CD14-positive monocyte (primary cell): ENCODE data around the gene NR4A2. TPM values are rescaled to one million over a fixed set of nuclear protein-coding genes. Genes with fewer than 3 reads are reported as not detected.

Experiments used
- DNase-seq, 3 donors: peaks; one replicate each; pipeline ENCODE4 v3.0.0-alpha.2; 2011 to 2022
- H2AFZ ChIP-seq: 2 replicates; pipeline ENCODE4 v1.6.0; 2012; ENCODE audit warnings: mild to moderate bottlenecking, low read depth, low read length, inconsistent platforms; ENCODE audit not compliant: insufficient read depth, poor library complexity, severe bottlenecking
- H3K27ac ChIP-seq, 2 donors: 1 replicate in 1 of 2; 2 replicates in 1 of 2; pipeline ENCODE4 v1.5.1; 2012 to 2013; ENCODE audit warnings: low read length in 2 of 2, control low read depth in 1 of 2, inconsistent platforms in 1 of 2, low read depth in 1 of 2, mild to moderate bottlenecking in 1 of 2
- H3K27me3 ChIP-seq, 2 donors: one replicate each; pipeline versions ENCODE4 v1.6.0 to v1.6.1; 2011 to 2013; ENCODE audit warnings: low read length in 2 of 2; ENCODE audit not compliant: control insufficient read depth in 2 of 2, insufficient read depth in 2 of 2
- H3K36me3 ChIP-seq, 2 donors: replicated peaks in 1 of 2; 1 replicate in 1 of 2; 2 replicates in 1 of 2; pipeline versions ENCODE4 v1.5.1 to v1.6.1; 2012 to 2013; ENCODE audit warnings: low read length in 2 of 2, control low read depth in 1 of 2, inconsistent platforms in 1 of 2, mild to moderate bottlenecking in 1 of 2; ENCODE audit not compliant: insufficient read depth in 2 of 2, control insufficient read depth in 1 of 2
- H3K4me1 ChIP-seq, 2 donors: 1 replicate in 1 of 2; 2 replicates in 1 of 2; pipeline versions ENCODE4 v1.5.1 to v1.6.1; 2012 to 2013; ENCODE audit warnings: low read length in 2 of 2, control low read depth in 1 of 2, inconsistent platforms in 1 of 2, mild to moderate bottlenecking in 1 of 2, moderate library complexity in 1 of 2; ENCODE audit not compliant: insufficient read depth in 2 of 2, control insufficient read depth in 1 of 2
- H3K4me2 ChIP-seq: replicated peaks from 2 replicates; pipeline ENCODE3; 2012; ENCODE audit warnings: low read length, moderate library complexity, mild to moderate bottlenecking; ENCODE audit not compliant: poor library complexity, severe bottlenecking; ENCODE audit errors: extremely low read depth
- H3K4me3 ChIP-seq, 3 experiments: fragments of 200-600 bp in 1 of 3; sonication (generic) in 1 of 3; replicated peaks in 1 of 3; 1 replicate in 2 of 3; 2 replicates in 1 of 3; pipeline ENCODE4 v1.5.1; 2011 to 2013; ENCODE audit warnings: low read length in 3 of 3, mild to moderate bottlenecking in 3 of 3, control low read depth in 2 of 3, low read depth in 2 of 3, inconsistent platforms in 1 of 3, moderate library complexity in 1 of 3
- H3K79me2 ChIP-seq: 2 replicates; pipeline ENCODE4 v1.6.0; 2012; ENCODE audit warnings: mild to moderate bottlenecking, control low read depth, inconsistent platforms, low read length, moderate library complexity; ENCODE audit not compliant: insufficient read depth
- H3K9ac ChIP-seq: 2 replicates; pipeline ENCODE4 v1.6.0; 2017; ENCODE audit warnings: low read length, mild to moderate bottlenecking; ENCODE audit not compliant: insufficient read depth, poor library complexity, severe bottlenecking
- H3K9me3 ChIP-seq, 2 donors: replicated peaks in 1 of 2; 1 replicate in 1 of 2; 2 replicates in 1 of 2; pipeline versions ENCODE4 v1.5.1 to v1.6.1; 2012 to 2013; ENCODE audit warnings: low read length in 2 of 2, control low read depth in 1 of 2; ENCODE audit not compliant: control insufficient read depth in 1 of 2, insufficient read depth in 1 of 2
- H4K20me1 ChIP-seq: 2 replicates; pipeline ENCODE4 v1.6.0; 2012; ENCODE audit warnings: mild to moderate bottlenecking, low read length, control low read depth, moderate library complexity; ENCODE audit not compliant: insufficient read depth
- H3K27ac Mint-ChIP-seq, 7 donors: one replicate each; pipeline ENCODE4 v1.8.0; 2020; ENCODE audit warnings: mild to moderate bottlenecking in 7 of 7, mixed read lengths in 7 of 7, moderate library complexity in 6 of 7, inconsistent platforms in 2 of 7
- H3K27me3 Mint-ChIP-seq, 3 donors: one replicate each; pipeline ENCODE4 v1.8.0; 2021 to 2022; ENCODE audit warnings: low read depth in 3 of 3, mild to moderate bottlenecking in 3 of 3, mixed read lengths in 3 of 3, moderate library complexity in 3 of 3, inconsistent platforms in 1 of 3
- H3K36me3 Mint-ChIP-seq, 2 donors: one replicate each; pipeline ENCODE4 v1.8.0; 2020; ENCODE audit warnings: mixed read lengths in 2 of 2, inconsistent platforms in 1 of 2, mild to moderate bottlenecking in 1 of 2
- H3K4me1 Mint-ChIP-seq: one replicate; pipeline ENCODE4 v1.8.0; 2020; ENCODE audit warnings: mild to moderate bottlenecking, mixed read lengths
- H3K4me3 Mint-ChIP-seq, 2 donors: one replicate each; pipeline ENCODE4 v1.8.0; 2020; ENCODE audit warnings: mild to moderate bottlenecking in 2 of 2, mixed read lengths in 2 of 2, moderate library complexity in 1 of 2
- H3K9me3 Mint-ChIP-seq, 7 donors: one replicate each; pipeline ENCODE4 v1.8.0; 2020 to 2022; ENCODE audit warnings: mixed read lengths in 7 of 7, mild to moderate bottlenecking in 6 of 7, moderate library complexity in 6 of 7, inconsistent platforms in 2 of 7
- WGBS: methylation state at CpG from one replicate; pipeline ENCODE4 v1.1.5; 2013; ENCODE audit warnings: missing lambda C conversion rate; ENCODE audit not compliant: insufficient coverage; 5-methylcytosine and 5-hydroxymethylcytosine counted together
- intact Hi-C, 2 donors: fragments of 100-400 bp; cut with micrococcal nuclease; formaldehyde crosslinking; loops; one replicate each; pipeline versions ENCODE4 v1.15.0 to v1.15.1; 2023
- polyA plus RNA-seq, 3 donors: library from polyadenylated mRNA; depleted of rRNA in 1 of 3; unstranded in 2 of 3; stranded (reverse) in 1 of 3; fragments of 300-500 nt in 2 of 3; fragments of >200 nt in 1 of 3; fragmentation: Illumina TruSeq in 2 of 3; gene quantifications; 1 replicate in 2 of 3; 2 replicates in 1 of 3; pipeline ENCODE4 v1.2.3, GENCODE V29; 2012 to 2021
- TF ChIP-seq, protein P1 (sequence below): fragments of 200-600 bp; IDR thresholded peaks from one replicate; pipeline ENCODE4 v1.8.0; 2022; ENCODE audit warnings: antibody characterized with exemption, mild to moderate bottlenecking

NR4A2 gene
- polyA plus RNA-seq, 3 donors, result 12.1 to 213 (median 21.6) TPM

DNA sequence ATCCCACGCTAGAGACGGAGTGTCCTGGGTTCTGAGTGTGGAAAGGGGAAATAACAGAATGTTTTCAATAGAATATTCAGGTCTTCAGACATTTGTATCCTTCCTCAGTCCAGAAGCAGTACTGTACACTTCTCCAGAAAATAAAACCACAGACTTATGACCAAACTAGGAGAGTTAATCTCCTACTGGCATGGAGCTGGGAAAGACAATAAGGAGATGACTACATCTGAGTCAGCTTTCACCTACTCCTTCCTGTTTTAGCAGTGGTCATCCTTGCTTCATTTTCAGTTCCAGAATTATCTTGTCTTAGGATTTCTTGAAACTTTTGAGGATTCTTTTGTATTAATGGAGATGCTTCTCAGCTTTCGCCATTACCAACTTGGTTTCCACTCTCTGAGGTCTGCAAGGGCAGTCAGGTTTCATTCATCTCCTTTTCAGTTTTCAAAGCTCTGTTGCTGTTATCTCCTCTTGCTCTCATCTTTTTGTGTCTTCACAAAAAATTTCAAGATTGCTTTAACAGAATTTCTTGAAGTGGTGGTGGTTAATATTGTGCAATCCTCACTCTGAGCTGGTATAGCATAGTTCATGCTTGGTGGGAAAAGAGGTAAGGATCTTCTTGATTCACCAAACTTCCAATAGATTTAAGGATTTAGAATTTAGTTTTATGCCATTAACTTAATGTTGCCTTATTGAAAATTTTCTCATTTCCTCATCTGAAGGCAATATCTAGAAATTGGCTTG is 23.7 kb upstream of the NR4A2 start:
- H3K4me1 ChIP-seq, result peaks cover 15 to 17% of the 10 kb centered on the region in 2 donors
- H3K9me3 ChIP-seq, result no peaks in the 10 kb centered on the region
- no peak overlapping the region for H3K9ac ChIP-seq
- Mint-ChIP-seq H3K4me3 (peak overlapping the region in 1 of 2 donors; percentile 37), H3K9me3 (peaks cover 0 to 2% (median 0%) of the 10 kb centered on the region in 7 donors), H3K27ac (peak overlapping the region in 6 of 7 donors; percentile 41 to 82 (median 73)), H3K4me1 (peaks cover 14% of the 10 kb centered on the region), H3K27me3 (peaks cover 0 to 3% (median 0%) of the 10 kb centered on the region in 3 donors), H3K36me3 (no peaks in the 10 kb centered on the region)
- H3K27me3 ChIP-seq, result no peaks in the 10 kb centered on the region
- no peak overlapping the region for H2AFZ ChIP-seq
- no peaks in the 10 kb centered on the region for H4K20me1 ChIP-seq
- peak overlapping the region in 1 of 2 donors; percentile 60 for H3K27ac ChIP-seq
- no CpG with 5 or more reads among the region's 3 CpGs for WGBS
- H3K36me3 ChIP-seq, result no peaks in the 10 kb centered on the region
- peak overlapping the region; percentile 16 for H3K4me2 ChIP-seq
- TF ChIP-seq, protein P1, sequence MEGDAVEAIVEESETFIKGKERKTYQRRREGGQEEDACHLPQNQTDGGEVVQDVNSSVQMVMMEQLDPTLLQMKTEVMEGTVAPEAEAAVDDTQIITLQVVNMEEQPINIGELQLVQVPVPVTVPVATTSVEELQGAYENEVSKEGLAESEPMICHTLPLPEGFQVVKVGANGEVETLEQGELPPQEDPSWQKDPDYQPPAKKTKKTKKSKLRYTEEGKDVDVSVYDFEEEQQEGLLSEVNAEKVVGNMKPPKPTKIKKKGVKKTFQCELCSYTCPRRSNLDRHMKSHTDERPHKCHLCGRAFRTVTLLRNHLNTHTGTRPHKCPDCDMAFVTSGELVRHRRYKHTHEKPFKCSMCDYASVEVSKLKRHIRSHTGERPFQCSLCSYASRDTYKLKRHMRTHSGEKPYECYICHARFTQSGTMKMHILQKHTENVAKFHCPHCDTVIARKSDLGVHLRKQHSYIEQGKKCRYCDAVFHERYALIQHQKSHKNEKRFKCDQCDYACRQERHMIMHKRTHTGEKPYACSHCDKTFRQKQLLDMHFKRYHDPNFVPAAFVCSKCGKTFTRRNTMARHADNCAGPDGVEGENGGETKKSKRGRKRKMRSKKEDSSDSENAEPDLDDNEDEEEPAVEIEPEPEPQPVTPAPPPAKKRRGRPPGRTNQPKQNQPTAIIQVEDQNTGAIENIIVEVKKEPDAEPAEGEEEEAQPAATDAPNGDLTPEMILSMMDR, result no peak
- no peak overlapping the region for H3K4me3 ChIP-seq
- peak in 2 of 3 donors; percentile 68 to 82 for DNase-seq
- no peaks in the 10 kb centered on the region for H3K79me2 ChIP-seq
- intact Hi-C loops, result no loop called here

DNA sequence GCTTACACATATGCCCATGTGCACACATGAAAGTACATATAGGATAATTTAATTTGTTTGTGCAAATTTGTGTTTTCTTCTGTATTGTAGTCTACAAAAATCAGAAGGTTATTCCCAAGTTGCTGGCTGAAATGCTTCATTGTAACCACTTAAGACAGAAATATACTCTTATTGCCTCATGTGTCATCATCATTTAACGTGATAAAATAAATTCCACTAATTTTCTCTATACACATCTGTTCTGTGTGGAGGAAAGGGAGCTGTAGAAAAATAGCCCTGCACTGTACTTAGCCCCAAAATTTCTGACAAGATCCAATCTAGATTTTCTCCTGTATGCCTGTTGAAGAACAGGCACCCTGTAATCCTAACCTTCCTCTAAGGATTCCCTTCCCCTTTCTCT is 20.4 kb upstream of the NR4A2 start:
- Mint-ChIP-seq H3K9me3 (no peaks in the 10 kb centered on the region), H3K27me3 (peaks cover 0 to 3% (median 0%) of the 10 kb centered on the region in 3 donors), H3K27ac (no peak overlapping the region), H3K4me3 (no peak overlapping the region), H3K36me3 (no peaks in the 10 kb centered on the region), H3K4me1 (peaks cover 14% of the 10 kb centered on the region)
- no peak overlapping the region for H3K4me2 ChIP-seq
- no peaks in the 10 kb centered on the region for H3K27me3 ChIP-seq
- no CpG with 5 or more reads among the region's 1 CpG for WGBS
- H4K20me1 ChIP-seq, result no peaks in the 10 kb centered on the region
- H3K79me2 ChIP-seq, result no peaks in the 10 kb centered on the region
- intact Hi-C loops, result no loop called here
- no peak for DNase-seq
- H3K9ac ChIP-seq, result no peak overlapping the region
- no peak overlapping the region for H2AFZ ChIP-seq
- H3K36me3 ChIP-seq, result no peaks in the 10 kb centered on the region
- H3K9me3 ChIP-seq, result no peaks in the 10 kb centered on the region
- H3K4me1 ChIP-seq, result peaks cover 15 to 17% of the 10 kb centered on the region in 2 donors
- H3K4me3 ChIP-seq, result no peak overlapping the region
- H3K27ac ChIP-seq, result no peak overlapping the region
- TF ChIP-seq, protein P1, result no peak
